Measurements from ENCODE around the gene DPP4.

- TF ChIP-seq NFE2 (CRISPR knock-in tag; IDR thresholded peaks at IDR 0.05) (no peak), ZNF318 (CRISPR knock-in tag; IDR thresholded peaks at IDR 0.05) (no peak), CTCF (CRISPR knock-in tag; IDR thresholded peaks at IDR 0.05) (no peak), PCBP1 (IDR thresholded peaks at IDR 0.05; ENCODE audit: borderline replicate concordance, low read depth, low read length) (no peak), ZNF24 (IDR thresholded peaks at IDR 0.05) (no peak), ZNF563 (CRISPR knock-in tag; IDR thresholded peaks at IDR 0.05) (no peak), MXI1 (IDR thresholded peaks at IDR 0.05; ENCODE audit: borderline replicate concordance, low read depth, low read length) (no peak), ZIK1 (CRISPR knock-in tag; IDR thresholded peaks at IDR 0.05; ENCODE audit: borderline replicate concordance, low read depth) (no peak), POLR2AphosphoS5 (IDR thresholded peaks at IDR 0.05; ENCODE audit: low read depth, low read length) (no peak), SPEN (CRISPR knock-in tag; IDR thresholded peaks at IDR 0.05; ENCODE audit: low read depth) (no peak), ZNF549 (CRISPR knock-in tag; IDR thresholded peaks at IDR 0.05) (no peak), THRA (CRISPR knock-in tag; IDR thresholded peaks at IDR 0.05; ENCODE audit: borderline replicate concordance) (no peak), ADNP (CRISPR knock-in tag; IDR thresholded peaks at IDR 0.05) (no peak)
- TF ChIP-seq, protein P1, sequence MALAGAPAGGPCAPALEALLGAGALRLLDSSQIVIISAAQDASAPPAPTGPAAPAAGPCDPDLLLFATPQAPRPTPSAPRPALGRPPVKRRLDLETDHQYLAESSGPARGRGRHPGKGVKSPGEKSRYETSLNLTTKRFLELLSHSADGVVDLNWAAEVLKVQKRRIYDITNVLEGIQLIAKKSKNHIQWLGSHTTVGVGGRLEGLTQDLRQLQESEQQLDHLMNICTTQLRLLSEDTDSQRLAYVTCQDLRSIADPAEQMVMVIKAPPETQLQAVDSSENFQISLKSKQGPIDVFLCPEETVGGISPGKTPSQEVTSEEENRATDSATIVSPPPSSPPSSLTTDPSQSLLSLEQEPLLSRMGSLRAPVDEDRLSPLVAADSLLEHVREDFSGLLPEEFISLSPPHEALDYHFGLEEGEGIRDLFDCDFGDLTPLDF (CRISPR knock-in tag; IDR thresholded peaks at IDR 0.05): no peak
Measured at GRCh38 chr2:162016080-162016479, 57.9 kb downstream of the DPP4 start.
